T1000 (cell line): Measurements from ENCODE around the gene BHMT.
"Not testable (repeated sequence)": the region's sequence is repeated elsewhere in the genome, so short reads cannot be mapped to it uniquely, and the experiment has no call there.

Experiments
- DNase-seq: peaks from one replicate; lab custom pipeline; 2025; ENCODE audit warnings: mixed read lengths; lab: John Stamatoyannopoulos, UW

BHMT gene

DNA sequence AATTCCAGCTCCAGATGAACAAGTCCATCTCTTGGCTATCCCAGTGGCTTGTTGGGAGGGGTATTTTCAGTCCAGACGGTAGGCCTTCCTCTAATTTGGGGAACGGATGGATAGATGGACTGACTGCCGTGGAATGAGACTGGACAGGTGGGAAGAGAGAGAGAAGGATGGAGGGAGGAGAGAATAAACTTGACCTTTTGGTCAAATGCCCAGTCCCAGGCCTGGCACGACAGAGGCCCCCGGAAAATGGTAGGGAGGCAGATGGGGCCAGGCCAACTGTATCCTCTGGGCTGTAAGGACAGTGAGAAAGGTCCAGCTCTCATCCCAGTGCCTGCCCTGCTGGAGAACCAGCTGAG is 1.1 kb downstream of the BHMT start:
- no peak for DNase-seq

DNA sequence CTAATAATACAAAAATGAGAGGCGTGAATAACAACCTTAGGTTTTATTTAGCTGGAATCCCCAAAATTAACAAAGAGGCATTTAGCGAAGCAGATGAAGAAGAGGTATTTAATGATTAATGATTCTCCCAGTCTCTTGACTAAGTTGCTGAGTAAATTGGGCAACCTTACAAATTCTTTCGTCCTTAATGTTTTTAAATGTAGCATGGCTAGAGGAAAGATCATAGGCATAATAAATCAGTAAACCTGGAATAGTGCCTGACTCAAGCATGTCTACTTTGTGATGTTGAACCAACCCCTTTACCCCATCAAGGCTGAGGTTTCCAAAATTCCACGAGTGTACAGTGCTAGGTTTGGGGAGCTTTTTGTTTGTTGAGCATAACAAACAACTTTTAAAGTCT is 7.9 kb downstream of the BHMT start:
- no peak for DNase-seq

DNA sequence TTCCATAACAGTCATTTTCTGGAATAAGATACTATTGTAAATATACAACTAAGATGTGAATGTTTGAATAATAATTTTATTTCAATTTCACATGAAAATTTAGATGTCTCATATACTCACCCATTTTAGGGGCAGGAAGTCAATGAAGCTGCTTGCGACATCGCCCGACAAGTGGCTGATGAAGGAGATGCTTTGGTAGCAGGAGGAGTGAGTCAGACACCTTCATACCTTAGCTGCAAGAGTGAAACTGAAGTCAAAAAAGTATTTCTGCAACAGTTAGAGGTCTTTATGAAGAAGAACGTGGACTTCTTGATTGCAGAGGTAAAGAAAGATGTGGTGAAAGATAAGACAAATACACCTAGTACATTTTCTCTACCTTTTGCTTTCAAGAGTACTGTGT is 8.6 kb downstream of the BHMT start:
- DNase-seq: no peak

DNA sequence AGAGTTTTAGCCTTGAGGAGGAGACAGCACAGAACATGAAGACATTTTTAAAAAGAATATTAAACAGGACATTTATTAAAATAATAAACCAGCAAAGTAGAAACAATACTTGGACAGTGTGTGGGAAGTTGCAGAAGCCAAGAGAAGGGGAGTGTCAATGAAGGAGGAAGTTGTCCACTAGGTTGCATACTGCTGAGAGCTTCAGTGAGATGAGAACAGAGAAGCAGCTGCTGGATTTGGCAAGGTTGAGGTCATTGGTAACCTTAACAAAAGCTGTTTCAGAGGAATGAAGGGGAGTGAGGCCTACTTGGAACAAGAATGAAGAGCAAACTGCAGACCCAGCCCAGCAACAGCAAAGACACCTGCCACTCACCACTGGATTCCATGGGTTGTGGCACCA is 11.4 kb downstream of the BHMT start:
- DNase-seq: no peak

DNA sequence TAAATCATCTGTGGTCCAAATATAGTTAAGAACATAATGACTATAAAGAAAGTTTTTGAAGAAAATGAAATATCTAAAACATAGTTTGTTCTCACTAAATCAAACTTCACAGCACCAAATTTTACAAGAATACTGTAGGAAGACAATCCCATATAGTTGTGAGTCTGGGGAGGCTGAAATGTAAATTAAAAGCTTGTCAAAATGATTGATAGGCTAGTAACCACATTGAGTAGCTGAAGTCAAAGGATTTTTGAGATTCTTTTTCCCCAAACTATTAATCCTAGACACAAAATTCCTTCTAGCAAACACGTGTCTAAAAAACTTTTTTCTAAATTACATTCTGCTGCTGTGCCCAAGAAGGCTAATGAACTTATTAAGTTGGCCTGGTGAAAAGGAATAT is 13.0 kb downstream of the BHMT start:
- no peak for DNase-seq

DNA sequence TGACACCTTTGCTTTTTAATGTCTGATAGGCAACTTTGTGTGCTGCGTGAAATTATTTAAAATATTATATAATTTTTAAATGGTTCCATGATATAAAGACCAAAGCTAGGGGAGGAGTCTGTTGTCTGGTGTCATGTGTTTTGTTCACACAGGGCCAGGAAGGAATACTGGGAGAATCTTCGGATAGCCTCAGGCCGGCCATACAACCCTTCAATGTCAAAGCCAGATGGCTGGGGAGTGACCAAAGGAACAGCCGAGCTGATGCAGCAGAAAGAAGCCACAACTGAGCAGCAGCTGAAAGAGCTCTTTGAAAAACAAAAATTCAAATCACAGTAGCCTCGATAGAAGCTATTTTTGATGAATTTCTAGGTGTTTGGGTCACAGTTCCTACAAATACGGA is 19.2 kb downstream of the BHMT start:
- no peak for DNase-seq

DNA sequence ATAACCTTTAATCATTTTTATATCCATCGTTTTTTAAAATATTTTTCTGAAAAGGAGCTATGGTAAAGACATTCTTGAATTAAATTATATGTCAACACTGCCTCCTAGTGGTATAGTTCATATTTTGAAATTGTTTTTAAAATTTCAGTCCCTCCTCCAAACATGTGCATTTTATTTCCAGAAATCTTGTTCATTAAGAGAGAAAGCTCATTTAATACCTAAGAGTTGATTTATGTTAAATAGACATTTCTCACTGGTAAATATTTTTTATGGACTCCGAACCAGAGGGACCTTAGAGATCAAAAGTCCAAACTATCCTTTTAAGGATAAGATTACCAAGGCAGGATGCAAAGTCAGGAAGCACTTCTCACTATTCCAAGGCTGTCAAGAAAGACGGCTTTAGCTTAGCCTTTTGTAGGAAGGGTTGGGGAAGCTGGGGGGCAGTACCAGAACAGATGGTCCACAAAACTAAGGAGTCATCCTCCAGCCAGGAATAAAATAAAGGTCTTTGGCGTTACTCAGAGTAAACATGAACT is 21.6 kb downstream of the BHMT start:
- DNase-seq: no peak

DNA sequence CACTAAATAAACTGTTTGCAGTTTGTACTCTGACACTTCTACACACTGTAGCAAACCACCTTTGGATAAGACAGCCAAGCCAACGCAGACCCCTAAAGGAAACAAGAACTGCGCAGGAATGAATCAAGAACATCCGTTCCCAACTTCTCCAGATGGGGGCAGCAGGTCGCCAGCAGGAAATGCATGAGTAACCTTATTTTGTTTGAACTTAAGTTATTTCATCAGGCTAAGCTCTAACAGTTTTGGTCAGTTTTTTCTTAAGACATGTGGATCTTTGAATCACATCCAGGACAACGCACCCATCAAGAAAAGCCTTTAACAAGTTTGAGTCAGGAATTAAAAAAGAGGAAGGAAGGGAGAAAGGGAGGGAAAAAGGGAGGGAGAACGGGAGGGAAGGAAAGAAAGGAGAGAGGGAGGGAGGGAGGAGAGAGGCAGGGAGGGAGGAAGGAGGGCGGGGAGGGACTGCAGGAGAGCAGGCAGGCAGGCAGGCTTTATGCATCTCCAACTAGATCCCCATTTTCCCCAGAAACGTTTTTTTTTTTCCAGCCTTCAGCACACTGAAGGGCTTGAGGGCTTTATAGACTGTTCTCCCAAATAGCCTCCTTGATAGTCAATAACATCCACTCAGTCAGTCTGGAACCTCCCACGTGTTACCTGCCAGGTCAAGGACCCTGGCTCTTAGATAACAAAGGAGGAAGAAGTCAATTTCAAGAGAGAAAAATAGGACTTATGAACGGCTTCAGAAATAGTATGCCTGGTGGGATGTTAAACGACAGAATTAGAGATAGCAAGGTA is 22.2 kb downstream of the BHMT start:
- peak; percentile 33 for DNase-seq

DNA sequence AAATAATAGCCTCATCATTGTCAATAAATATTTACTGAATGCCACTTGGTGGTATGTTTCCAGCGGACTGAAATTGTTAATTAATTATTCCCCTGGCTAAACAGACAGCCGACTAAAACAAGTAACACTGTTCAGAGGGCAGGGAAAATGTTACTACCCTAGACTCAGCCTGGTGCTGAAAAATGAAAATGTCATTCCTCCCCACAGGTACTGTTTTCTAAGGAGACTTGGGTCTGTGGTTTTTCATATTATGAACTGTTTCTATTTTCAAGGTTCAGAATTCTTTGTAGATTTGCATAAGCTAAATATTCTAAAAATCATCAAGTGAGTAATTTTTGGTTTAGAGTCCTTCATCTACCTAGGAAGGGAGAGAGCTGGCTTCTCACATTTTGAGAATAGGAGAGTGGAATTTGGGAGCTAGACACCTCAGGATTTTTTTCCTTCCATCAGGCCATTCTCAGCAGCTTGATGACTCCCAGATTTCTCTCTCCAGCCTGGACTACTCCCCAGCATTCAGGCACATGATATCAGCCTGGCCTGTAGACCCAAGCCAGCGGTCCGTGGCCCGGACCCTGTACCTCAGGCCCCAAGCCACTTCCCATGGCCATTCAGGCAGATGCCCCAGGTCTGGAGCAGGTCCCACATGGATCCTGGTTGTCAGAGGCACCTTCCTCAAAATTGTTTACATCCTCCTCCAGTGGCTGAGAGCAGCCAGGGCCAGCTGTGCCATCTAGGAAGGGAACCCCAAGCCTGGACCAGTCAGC is 24.4 kb downstream of the BHMT start:
- no peak for DNase-seq

DNA sequence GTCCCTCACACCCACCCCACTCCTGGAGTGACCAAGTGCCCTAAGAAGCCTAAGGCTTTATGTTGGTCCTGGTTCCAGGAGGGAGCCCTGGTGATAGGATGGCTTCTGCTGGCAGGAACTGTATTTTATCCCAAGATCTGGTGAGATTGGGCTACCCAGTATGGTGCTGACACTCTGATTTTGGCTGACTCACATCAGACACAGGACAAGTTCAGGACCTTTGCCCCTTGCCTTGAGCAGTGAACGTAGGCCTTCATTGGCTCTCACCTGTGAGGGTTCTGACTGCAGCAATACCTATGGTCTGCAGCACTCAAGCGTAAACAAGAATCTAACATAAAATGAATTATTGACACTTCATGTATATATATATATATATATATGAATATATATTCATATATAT is 25.0 kb downstream of the BHMT start:
- no peak for DNase-seq

DNA sequence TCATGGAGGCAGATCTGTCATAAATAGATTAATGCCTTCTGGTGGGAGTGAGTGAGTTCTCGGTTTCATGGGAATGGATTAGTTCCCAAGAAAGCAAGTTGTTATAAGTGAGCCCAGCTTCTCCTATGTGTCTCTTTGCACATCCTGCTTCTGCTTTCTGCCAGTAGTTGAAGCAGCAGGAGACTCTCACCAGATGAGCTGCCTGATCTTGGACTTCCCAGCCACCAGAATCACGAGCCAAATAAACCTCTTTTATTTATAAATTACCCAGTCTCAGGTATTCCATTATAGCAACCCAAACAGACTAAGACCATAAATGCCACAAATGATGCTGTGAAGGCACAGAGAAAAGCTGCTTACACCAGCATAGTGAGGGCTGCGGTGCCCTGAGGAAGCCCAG is 28.9 kb downstream of the BHMT start:
- no peak for DNase-seq

DNA sequence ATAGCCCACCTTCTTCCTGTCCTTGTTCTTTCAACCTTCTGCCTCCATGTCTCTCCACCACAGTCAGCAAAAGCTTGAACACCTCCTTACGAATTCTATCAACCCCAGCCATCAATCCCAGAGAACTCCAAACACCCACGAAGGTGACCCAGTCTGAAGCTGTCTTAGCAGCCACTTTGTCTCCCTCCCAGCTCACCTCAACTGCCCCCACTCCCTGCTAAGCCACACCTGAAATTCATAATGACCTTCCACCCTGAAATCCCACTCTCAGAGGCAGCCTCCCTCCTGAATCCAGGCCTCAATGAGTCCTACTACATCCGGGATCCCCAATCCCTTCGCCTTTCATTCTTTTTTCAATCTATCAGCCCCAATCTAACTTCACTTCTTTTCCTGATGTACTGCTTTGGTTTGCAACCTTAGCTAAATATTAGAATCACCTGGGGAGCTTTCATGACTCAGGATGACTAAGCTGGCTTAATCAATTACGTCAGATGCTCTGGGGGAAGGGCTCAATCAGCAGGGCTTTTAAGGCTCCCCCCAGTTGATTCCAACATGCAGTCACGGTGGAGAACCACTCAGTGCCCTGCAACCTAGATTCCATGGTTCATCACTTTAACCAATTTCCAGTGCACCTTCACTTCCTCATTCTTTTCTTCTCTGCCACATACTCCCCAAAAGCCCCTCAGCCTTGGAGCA is 32.2 kb downstream of the BHMT start:
- DNase-seq: peak; percentile 6

DNA sequence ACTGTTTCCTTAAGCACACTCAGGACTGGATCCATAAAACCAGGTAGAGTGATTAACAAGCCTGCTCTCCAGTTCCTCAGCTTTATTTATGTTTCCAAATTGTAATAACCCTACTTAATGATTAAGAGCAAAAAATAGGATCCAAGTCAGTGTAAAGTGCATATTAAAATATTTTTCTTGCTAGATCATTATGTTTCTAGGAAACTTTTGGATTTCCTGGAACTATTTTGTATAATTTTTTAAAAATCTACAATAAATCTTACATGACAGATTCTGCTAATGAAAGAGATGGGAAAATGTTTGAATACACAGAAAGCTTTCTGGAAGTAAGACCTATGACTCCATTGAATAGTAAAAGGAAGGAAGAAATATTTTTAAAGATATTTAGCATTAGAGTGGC is 35.5 kb downstream of the BHMT start:
- no peak for DNase-seq

DNA sequence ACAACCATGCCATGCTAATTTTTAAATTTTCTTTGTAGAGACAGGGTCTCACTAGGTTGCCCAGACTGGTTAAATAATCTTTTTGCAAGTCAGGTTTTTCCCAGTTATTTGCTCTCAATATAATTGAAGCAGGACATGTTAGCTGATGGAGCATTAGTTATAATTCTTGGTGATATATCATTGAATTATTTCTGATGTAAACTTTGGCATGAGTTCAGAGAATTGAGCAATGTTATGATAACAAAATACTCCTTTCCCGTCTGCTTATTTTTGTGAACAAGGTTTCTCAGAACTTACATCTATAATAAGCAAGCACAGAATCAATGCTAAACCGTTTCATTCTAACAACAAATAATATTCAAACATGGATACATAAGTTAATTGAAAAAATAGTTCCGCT is 37.8 kb downstream of the BHMT start:
- DNase-seq: no peak

DNA sequence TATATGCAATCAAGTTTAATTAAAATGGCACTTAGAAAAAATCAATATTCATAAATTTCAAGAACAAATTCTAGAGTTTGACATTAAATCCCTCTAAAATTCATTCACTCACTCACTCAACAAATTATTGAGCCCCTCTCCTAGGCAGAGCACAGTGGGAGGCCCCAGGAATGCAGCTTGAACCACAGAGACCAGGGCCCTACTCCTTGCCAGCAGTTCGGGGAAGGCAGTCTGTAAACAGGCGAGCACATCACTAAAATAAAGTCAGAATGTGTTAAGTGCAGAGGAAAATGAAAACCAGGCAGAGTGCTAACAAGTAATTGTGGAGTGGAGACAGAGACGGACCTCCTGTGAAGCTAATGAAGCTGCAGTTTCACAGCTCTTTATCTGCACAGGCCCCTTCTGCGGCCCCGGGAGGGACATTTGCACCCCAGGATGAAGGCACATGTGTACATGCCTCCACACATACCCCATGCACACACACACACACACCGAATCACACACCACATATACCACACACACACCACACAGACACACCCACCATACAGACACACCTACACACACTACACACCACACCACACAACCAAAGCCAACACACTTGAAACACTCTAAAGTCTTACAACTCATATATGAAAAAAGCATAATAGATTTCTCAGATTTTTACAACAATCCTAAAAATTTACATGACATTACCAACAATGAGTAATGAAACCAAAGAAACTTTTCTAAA is 40.5 kb downstream of the BHMT start:
- no peak for DNase-seq

DNA sequence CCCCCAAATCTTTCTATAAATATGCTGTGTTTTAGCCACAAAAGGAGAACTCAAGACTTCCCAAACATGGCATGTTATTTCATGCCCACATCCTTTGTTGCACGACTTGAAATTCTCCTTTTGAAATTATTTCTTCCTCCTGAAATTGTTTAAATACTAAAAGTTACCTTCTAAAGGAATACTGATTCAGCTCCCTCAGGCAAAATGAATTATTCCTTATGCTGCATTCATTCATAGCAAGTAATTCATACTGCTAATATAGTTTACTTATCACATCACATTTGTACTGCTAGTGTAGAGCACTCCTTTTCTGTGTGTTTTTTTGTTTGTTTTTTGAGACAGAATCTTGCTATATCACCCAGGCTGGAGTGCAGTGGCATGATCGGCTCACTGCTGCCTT is 45.7 kb downstream of the BHMT start:
- no peak for DNase-seq

DNA sequence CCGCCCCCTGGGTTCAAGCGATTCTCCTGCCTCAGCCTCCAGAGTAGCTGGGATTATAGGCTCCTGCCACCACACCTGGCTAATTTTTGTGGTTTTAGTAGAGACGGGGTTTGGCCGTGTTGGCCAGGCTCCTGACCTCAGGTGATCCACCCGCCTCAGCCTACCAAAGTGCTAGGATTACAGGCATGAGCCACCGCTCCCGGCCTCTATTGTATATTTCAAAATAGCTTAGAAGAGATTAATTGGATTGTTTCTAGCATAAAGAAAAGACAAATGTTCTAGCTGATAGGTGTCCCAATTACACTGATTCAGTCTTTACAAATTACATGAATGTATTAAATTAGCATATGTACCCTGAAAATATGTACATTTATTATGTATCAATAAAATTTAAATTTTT is 50.0 kb downstream of the BHMT start:
- DNase-seq: not testable (repeated sequence)

DNA sequence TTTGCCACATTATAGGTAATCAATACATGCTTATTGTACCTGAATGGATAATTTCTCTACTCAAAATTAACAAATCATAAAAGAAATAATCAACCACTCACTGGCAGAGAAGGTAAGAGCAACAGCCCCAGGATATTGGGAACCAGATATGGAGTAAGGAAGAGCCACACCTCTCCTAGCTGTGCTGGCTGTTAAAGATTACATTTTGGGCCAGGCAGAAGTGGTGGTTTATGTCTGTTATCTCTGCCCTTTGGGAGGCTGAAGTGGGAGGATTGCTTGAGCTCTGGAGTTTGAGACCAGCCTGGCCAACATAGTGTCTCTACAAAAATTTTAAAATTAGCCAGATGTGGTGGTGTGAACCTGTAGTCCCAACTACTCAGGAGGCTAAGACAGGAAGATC is 56.4 kb downstream of the BHMT start:
- no peak for DNase-seq

DNA sequence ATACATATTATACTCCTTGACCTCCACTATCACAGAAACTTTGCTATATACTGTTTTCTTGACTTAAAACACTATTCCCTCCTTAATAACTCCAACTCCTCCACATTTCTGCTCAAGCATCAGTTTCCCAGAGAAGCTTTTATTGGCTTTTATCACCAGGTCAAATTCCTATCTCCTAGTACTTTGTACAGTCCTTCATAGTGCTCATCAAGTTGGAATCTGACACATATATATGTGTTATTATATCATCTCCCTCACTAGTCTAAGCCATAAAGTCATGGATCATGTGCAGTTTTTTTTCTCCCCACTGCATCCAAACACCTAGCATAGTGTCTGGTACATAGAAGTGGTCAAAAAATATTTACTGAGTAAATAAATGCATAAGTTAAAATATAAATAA is 59.1 kb downstream of the BHMT start:
- DNase-seq: no peak

DNA sequence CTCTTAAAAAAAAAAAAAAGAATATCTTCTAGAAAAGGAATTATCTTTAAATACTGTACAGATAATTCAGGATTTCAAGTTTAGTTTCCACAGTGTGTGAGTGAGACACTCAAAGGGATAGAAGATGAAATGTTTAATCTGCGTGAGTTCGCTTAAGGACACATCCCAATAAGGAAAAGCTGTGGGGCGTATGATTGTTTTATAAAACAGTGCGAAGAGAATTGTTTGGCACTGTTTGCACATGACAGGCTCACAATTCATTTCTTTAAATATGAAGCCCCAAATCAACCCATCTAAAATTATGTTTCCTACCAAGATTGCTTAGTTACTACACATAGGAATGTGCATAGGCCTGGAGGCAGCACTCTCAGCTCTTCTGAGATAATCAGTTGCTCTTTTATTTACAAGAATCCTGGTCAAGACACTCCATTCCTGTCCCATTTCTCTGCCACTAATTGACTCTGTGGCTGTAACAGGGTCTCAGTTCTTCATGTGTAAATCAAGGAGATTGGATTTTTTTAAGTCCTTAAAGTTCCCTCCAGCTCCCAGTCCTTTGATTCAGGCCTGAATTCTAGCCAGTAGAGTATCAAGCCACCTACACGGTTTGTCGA is 60.1 kb downstream of the BHMT start:
- no peak for DNase-seq

DNA sequence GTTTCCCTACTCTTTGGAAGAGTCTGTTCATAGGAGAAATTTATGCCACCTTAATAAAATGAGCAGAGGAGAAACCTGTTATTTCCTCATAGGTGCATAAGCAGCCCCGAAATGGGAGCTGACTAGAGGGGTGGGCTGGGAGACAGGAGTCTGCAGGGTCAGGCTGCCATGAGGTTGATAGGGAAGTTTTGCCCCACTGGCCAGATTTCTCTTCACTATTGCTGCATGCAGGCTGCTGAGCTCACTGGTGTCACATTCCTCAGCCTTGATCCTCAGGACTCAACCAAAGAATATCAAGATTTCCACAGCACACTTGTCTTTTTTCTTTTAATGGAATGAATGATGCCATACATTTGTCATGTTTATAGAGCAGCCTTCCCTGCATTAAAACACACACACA is 60.7 kb downstream of the BHMT start:
- no peak for DNase-seq

DNA sequence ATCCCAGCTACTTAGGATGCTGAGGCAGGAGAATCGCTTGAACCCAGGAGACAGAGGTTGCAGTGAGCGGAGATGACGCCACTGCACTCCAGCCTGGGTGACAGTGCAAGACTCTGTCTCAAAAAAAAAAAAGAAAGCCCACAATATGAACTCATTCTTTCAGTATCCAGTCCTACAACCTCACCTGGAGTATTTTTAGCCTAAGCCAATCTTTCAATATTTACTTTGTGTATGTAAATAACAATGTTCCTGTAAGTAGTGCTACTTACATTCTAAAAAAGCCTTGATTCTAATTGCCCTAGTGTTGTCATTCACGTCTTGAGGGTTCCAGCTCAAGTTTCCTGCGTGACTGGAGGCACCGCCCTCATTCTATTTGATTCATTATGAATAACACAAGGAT is 62.0 kb downstream of the BHMT start:
- DNase-seq: no peak
